ENCODE results near the gene PTPRD.

The PTPRD gene

GRCh38 chr9:9819886-9820285 is 792.9 kb downstream of the PTPRD start:
- ChIA-PET POLR2A (no interaction called here), CTCF (no interaction called here)
- H3K4me3 ChIP-seq (ENCODE audit: low read depth, low read length) = no peak overlapping the region
- no peak for DNase-seq (ENCODE audit: low read depth, low spot score)
- TF ChIP-seq CTCF (IDR thresholded peaks at IDR 0.05; ENCODE audit: insufficient read depth, low read length, missing control alignments) = no peak

DNA sequence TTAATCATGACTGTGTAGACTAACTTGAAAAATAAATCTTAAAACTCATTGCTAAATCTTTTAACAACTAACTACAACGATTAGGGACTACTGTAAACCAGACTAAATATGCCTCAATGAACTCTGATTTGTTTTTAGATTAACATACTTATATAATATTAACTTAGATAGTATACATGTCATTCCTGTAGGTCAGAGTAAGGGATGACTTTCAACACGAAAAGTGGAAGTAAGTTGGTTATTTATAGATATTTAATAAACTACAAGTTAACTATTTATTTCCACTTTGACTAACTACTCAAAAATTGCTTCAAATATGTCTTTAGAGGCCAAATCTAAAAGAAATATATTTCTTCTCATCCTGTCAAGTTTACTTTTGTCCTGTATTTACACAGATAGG is 795.6 kb downstream of the PTPRD start:
- ChIA-PET CTCF (no interaction called here), POLR2A (no interaction called here)
- H3K4me3 ChIP-seq (ENCODE audit: low read depth, low read length) = no peak overlapping the region
- no peak for DNase-seq (ENCODE audit: low read depth, low spot score)
- TF ChIP-seq CTCF (IDR thresholded peaks at IDR 0.05; ENCODE audit: insufficient read depth, low read length, missing control alignments) = no peak

- H3K4me3 ChIP-seq (ENCODE audit: low read depth, low read length) = no peak overlapping the region
- ChIA-PET CTCF (no interaction called here), POLR2A (no interaction called here)
- no peak for DNase-seq (ENCODE audit: low read depth, low spot score)
- TF ChIP-seq CTCF (IDR thresholded peaks at IDR 0.05; ENCODE audit: insufficient read depth, low read length, missing control alignments) = no peak
These were observed 808.7 kb downstream of the PTPRD start for GRCh38 chr9:9804109-9804508.

DNA sequence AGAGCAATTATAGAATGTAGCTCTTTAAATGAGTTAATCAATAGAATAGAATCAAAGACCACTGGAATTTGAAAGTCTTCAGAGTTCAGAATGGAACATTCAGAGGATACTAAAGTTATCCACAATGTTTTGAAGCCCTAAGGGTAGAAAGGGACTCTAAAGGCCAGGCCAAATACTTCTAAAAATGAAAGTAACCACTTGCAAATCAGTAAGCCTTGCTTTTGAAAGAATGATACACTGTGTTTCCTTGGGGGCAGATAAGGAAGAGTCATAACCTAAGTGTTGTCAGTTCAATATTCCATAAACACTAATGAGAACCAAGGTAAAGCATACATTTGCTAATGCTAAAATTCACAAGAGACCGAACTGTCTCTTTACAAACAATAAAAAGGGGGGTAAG is 813.5 kb downstream of the PTPRD start:
- TF ChIP-seq CTCF (IDR thresholded peaks at IDR 0.05; ENCODE audit: insufficient read depth, low read length, missing control alignments) = no peak
- POLR2A ChIA-PET = no interaction called here
- no peak for DNase-seq (ENCODE audit: low read depth, low spot score)
- CTCF ChIA-PET = no interaction called here
- no peak overlapping the region for H3K4me3 ChIP-seq (ENCODE audit: low read depth, low read length)

DNA sequence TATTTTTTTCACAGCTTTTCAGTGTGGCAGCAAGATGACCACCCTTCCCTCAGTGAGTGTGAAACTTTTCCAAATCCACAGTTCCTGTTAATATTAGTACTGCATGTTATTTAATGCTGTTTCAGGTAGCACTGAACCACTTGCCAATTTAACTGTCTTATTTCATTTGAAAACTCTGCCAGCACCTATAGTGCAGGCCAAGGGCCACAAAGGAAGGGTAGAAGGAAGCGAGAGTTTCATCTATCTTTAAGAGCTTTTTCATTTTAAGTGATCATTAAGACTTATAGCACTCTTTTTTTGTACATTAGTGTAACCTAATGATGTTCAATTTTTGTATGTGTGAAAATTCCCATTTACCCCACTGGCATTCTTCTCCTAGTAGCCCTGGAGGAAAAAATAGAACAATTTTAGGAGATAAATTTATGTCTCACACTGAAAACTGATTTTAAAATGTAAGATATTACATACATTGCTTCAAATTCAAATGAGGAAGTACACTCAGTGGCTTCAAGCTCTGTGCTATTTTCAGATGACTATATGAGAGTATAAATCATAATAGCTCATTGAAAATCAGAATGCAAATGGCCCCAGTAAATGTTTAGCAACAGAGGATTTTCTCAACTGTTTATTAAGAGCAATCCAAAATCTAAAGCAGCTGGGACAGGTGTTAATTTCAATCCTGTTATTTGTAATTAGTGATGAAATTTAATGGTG is 820.5 kb downstream of the PTPRD start:
- ChIA-PET CTCF (no interaction called here), POLR2A (no interaction called here)
- TF ChIP-seq CTCF (IDR thresholded peaks at IDR 0.05; ENCODE audit: insufficient read depth, low read length, missing control alignments) = no peak
- H3K4me3 ChIP-seq (ENCODE audit: low read depth, low read length) = no peak overlapping the region
- no peak for DNase-seq (ENCODE audit: low read depth, low spot score)

- TF ChIP-seq CTCF (IDR thresholded peaks at IDR 0.05; ENCODE audit: insufficient read depth, low read length, missing control alignments) = no peak
- no peak overlapping the region for H3K4me3 ChIP-seq (ENCODE audit: low read depth, low read length)
- ChIA-PET CTCF (no interaction called here), POLR2A (no interaction called here)
- no peak for DNase-seq (ENCODE audit: low read depth, low spot score)
These were observed 821.2 kb downstream of the PTPRD start for GRCh38 chr9:9791611-9792010.

Measured in AG04449 (cell line).